Measurements from ENCODE around the gene CHAC2.
"Not testable (repeated sequence)": the region's sequence is repeated elsewhere in the genome, so short reads cannot be mapped to it uniquely, and the experiment has no call there.

CHAC2 gene

GRCh38 chr2:53819634-53820033 is 52.0 kb downstream of the CHAC2 start:
- H3K4me1 Mint-ChIP-seq = no peaks in the 10 kb centered on the region
- no peaks in the 10 kb centered on the region for H3K27me3 Mint-ChIP-seq
- no peak overlapping the region for H3K4me3 Mint-ChIP-seq
- peaks cover 39% of the 10 kb centered on the region for H3K36me3 Mint-ChIP-seq (ENCODE audit: insufficient read depth)
- H3K27ac Mint-ChIP-seq (ENCODE audit: low read depth) = no peak overlapping the region
- no peak for ATAC-seq (replicated peaks; ENCODE audit: extremely low read depth, poor library complexity, severe bottlenecking)
- DNase-seq (ENCODE audit: low spot score in 2 of 2) = no peak
- no peaks in the 10 kb centered on the region for H3K9me3 Mint-ChIP-seq

- no peak overlapping the region for H3K4me3 Mint-ChIP-seq
- no peak overlapping the region for H3K27ac Mint-ChIP-seq (ENCODE audit: low read depth)
- H3K27me3 Mint-ChIP-seq = no peaks in the 10 kb centered on the region
- ATAC-seq (replicated peaks; ENCODE audit: extremely low read depth, poor library complexity, severe bottlenecking) = no peak
- no peaks in the 10 kb centered on the region for H3K4me1 Mint-ChIP-seq
- no peaks in the 10 kb centered on the region for H3K9me3 Mint-ChIP-seq
- DNase-seq (ENCODE audit: low spot score in 2 of 2) = no peak
- H3K36me3 Mint-ChIP-seq (ENCODE audit: insufficient read depth) = peaks cover 37% of the 10 kb centered on the region
Observed at GRCh38 chr2:53820048-53820447, 52.4 kb downstream of the CHAC2 start.

- no peak overlapping the region for H3K4me3 Mint-ChIP-seq
- no peak overlapping the region for H3K27ac Mint-ChIP-seq (ENCODE audit: low read depth)
- peaks cover 31% of the 10 kb centered on the region for H3K36me3 Mint-ChIP-seq (ENCODE audit: insufficient read depth)
- no peaks in the 10 kb centered on the region for H3K4me1 Mint-ChIP-seq
- no peaks in the 10 kb centered on the region for H3K27me3 Mint-ChIP-seq
- H3K9me3 Mint-ChIP-seq = no peaks in the 10 kb centered on the region
- DNase-seq (ENCODE audit: low spot score in 2 of 2) (no peak), ATAC-seq (replicated peaks; ENCODE audit: extremely low read depth, poor library complexity, severe bottlenecking) (no peak)
Observed at GRCh38 chr2:53820711-53821110, 53.1 kb downstream of the CHAC2 start.

GRCh38 chr2:53821810-53822209 is 54.2 kb downstream of the CHAC2 start:
- ATAC-seq (replicated peaks; ENCODE audit: extremely low read depth, poor library complexity, severe bottlenecking) (no peak), DNase-seq (ENCODE audit: low spot score in 2 of 2) (no peak)
- no peaks in the 10 kb centered on the region for H3K9me3 Mint-ChIP-seq
- H3K27ac Mint-ChIP-seq (ENCODE audit: low read depth) = no peak overlapping the region
- no peak overlapping the region for H3K4me3 Mint-ChIP-seq
- no peaks in the 10 kb centered on the region for H3K27me3 Mint-ChIP-seq
- H3K36me3 Mint-ChIP-seq (ENCODE audit: insufficient read depth) = peaks cover 20% of the 10 kb centered on the region
- no peaks in the 10 kb centered on the region for H3K4me1 Mint-ChIP-seq

GRCh38 chr2:53823639-53824038 is 56.0 kb downstream of the CHAC2 start:
- not testable (repeated sequence) for H3K27ac Mint-ChIP-seq (ENCODE audit: low read depth); H3K27me3 Mint-ChIP-seq; H3K9me3 Mint-ChIP-seq; H3K4me1 Mint-ChIP-seq; H3K4me3 Mint-ChIP-seq; H3K36me3 Mint-ChIP-seq (ENCODE audit: insufficient read depth); ATAC-seq (replicated peaks; ENCODE audit: extremely low read depth, poor library complexity, severe bottlenecking); DNase-seq (ENCODE audit: low spot score in 2 of 2)

All from central memory CD8-positive, alpha-beta T cell (primary cell).